ENCODE measurements around the gene CCNO. TPM values are rescaled to one million over a fixed set of nuclear protein-coding genes. Genes with fewer than 3 reads are reported as not detected.

The CCNO gene
- total and polyA plus RNA-seq, 2 donors (not counting 3 experiments of a cell fraction or from before 2014, with no cell fraction given): 0.37 to 0.58 TPM

- intact Hi-C loops (cut with micrococcal nuclease) (no loop called here), dilution Hi-C loops (cut with MboI; ENCODE audit: extremely low pct_ligation_motif_present, low sequenced_read_pairs) (no loop called here)
- Histone ChIP-seq H3K4me3 (replicated peaks in 1 of 3; ENCODE audit: insufficient read depth in 1 of 3, low read depth in 1 of 3, low read length in 3 of 3) (no peak overlapping the region), H3K36me3 (ENCODE audit: control insufficient read depth in 2 of 2, extremely low read depth in 1 of 2, insufficient read depth in 2 of 2, low read length in 2 of 2) (no peaks in the 10 kb centered on the region), H3K79me2 (ENCODE audit: control insufficient read depth, insufficient read depth, low read length) (no peaks in the 10 kb centered on the region), H3K9me3 (replicated peaks; ENCODE audit: control insufficient read depth, insufficient read depth, low read length) (no peaks in the 10 kb centered on the region), H4K20me1 (replicated peaks; ENCODE audit: control insufficient read depth, extremely low read depth, insufficient read depth, low read length) (no peaks in the 10 kb centered on the region), H3K4me1 (ENCODE audit: control insufficient read depth, extremely low read depth, insufficient read depth, low read length) (no peaks in the 10 kb centered on the region), H3K9me1 (replicated peaks; ENCODE audit: control insufficient read depth, extremely low read depth, insufficient read depth, low read length) (no peaks in the 10 kb centered on the region), H3K27ac (ENCODE audit: insufficient read depth, low read depth, low read length) (no peak overlapping the region), H3K27me3 (ENCODE audit: control insufficient read depth in 2 of 2, insufficient read depth in 2 of 2, low read length in 2 of 2) (peaks cover 8% of the 10 kb centered on the region in 2 experiments), H3K4me2 (ENCODE audit: insufficient read depth, low read length) (no peak overlapping the region), H2AFZ (ENCODE audit: low read depth, low read length) (no peak overlapping the region), H3K9ac (replicated peaks; ENCODE audit: extremely low read depth, insufficient read depth, low read length) (no peak overlapping the region)
- BruUV-seq (replicated peaks): no TSS peak
- ChIA-PET CTCF (no interaction called here), POLR2A (no interaction called here)
- no peak for TF ChIP-seq GATA2 (IDR thresholded peaks at IDR 0.05; ENCODE audit: insufficient read depth, insufficient read length, low read depth, low read length)
- FAIRE-seq: no peak
- DNase-seq (ENCODE audit: low read depth, low spot score): no peak
These were observed 8.3 kb upstream of the CCNO start for GRCh38 chr5:55241746-55242145.

- no peak for DNase-seq (ENCODE audit: low read depth, low spot score)
- Histone ChIP-seq H3K4me2 (ENCODE audit: insufficient read depth, low read length) (no peak overlapping the region), H3K27me3 (ENCODE audit: control insufficient read depth in 2 of 2, insufficient read depth in 2 of 2, low read length in 2 of 2) (peaks cover 16 to 19% of the 10 kb centered on the region in 2 experiments), H3K4me1 (ENCODE audit: control insufficient read depth, extremely low read depth, insufficient read depth, low read length) (peaks cover 18% of the 10 kb centered on the region), H3K79me2 (ENCODE audit: control insufficient read depth, insufficient read depth, low read length) (no peaks in the 10 kb centered on the region), H3K9me3 (replicated peaks; ENCODE audit: control insufficient read depth, insufficient read depth, low read length) (no peaks in the 10 kb centered on the region), H3K9me1 (replicated peaks; ENCODE audit: control insufficient read depth, extremely low read depth, insufficient read depth, low read length) (no peaks in the 10 kb centered on the region), H2AFZ (ENCODE audit: low read depth, low read length) (no peak overlapping the region), H4K20me1 (replicated peaks; ENCODE audit: control insufficient read depth, extremely low read depth, insufficient read depth, low read length) (no peaks in the 10 kb centered on the region), H3K4me3 (replicated peaks in 1 of 3; ENCODE audit: insufficient read depth in 1 of 3, low read depth in 1 of 3, low read length in 3 of 3) (no peak overlapping the region), H3K9ac (replicated peaks; ENCODE audit: extremely low read depth, insufficient read depth, low read length) (no peak overlapping the region), H3K27ac (ENCODE audit: insufficient read depth, low read depth, low read length) (no peak overlapping the region), H3K36me3 (ENCODE audit: control insufficient read depth in 2 of 2, extremely low read depth in 1 of 2, insufficient read depth in 2 of 2, low read length in 2 of 2) (no peaks in the 10 kb centered on the region)
- dilution Hi-C loops (cut with MboI; ENCODE audit: extremely low pct_ligation_motif_present, low sequenced_read_pairs): loop anchor here (10.0 kb wide), 1 partner anchor 72 kb away; the partner anchor contains the start of gene GPX8
- intact Hi-C loops (cut with micrococcal nuclease): no loop called here
- no TSS peak for BruUV-seq (replicated peaks)
- CTCF ChIA-PET: no interaction called here
- POLR2A ChIA-PET: no interaction called here
- FAIRE-seq: no peak
- no peak for TF ChIP-seq MYC (IDR thresholded peaks at IDR 0.05; ENCODE audit: low read depth, low read length)
- TF ChIP-seq POLR2AphosphoS5 (IDR thresholded peaks at IDR 0.05; ENCODE audit: insufficient read depth, low read depth, low read length): no peak
- no peak for TF ChIP-seq EZH2 (IDR thresholded peaks at IDR 0.05; ENCODE audit: borderline replicate concordance, low read depth, low read length, severe bottlenecking)
- TF ChIP-seq FOS (IDR thresholded peaks at IDR 0.05; ENCODE audit: borderline replicate concordance, insufficient read depth, low read length): no peak
- TF ChIP-seq JUN (IDR thresholded peaks at IDR 0.05; ENCODE audit: borderline replicate concordance, insufficient read depth, insufficient read length, low read depth): no peak
- TF ChIP-seq MAX (IDR thresholded peaks at IDR 0.05; ENCODE audit: insufficient read depth, insufficient read length): no peak
These were observed 3.4 kb upstream of the CCNO start for GRCh38 chr5:55236800-55237199.

Measured in endothelial cell of umbilical vein (primary cell).